ENCODE results near the gene CAPN10. TPM values are rescaled to one million over a fixed set of nuclear protein-coding genes. Genes with fewer than 3 reads are reported as not detected.

Gene CAPN10
- polyA plus RNA-seq, 1 experiment, result 5.6 TPM

DNA sequence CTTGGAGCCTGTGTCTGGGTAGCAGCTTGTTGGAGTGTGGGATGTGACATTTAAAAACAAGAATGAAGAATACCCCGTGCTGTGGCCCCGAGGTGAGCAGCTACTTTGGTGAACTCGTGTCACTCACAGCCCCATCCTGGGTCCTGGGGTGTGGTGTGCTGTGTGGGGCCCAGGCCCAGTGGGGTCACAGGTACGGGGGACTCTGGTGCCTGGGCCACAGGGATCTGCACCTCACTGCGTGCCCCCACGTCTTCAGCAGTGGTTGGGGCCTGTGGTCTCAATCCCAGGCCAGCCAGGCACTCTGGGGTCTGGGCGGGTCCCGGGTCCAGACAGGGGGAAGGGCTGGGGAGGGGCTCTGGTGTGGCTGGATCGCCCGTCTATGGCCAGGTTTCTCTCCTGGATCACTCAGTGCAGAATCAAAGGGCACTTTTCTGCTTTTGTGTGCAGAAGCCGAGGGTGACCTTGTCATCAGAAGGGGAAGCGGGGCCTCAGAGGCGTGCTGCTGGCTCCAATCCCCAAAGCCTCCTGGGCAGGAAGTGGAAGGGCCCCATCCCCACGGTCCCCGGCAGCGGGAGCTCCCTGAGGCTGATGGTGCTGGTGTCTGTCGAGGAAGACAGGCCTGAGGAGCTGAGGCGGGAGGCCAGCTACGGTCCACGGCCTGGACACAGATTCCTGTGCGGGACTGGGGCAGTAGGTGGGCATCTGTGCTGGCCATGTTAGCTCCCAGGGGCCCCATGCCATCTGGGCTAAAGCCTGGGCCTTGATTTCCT is 40.2 kb downstream of the CAPN10 start:
- H3K27me3 ChIP-seq (ENCODE audit: control insufficient read depth, insufficient read depth, low read length), result peaks cover 12% of the 10 kb centered on the region
- H3K9me3 ChIP-seq (ENCODE audit: control insufficient read depth, insufficient read depth, low read length), result peaks cover 7% of the 10 kb centered on the region
- H3K27ac ChIP-seq (ENCODE audit: low read depth, low read length), result no peak overlapping the region
- TF ChIP-seq CTCF (IDR thresholded peaks at IDR 0.05; ENCODE audit: low read depth, low read length), result no peak
- DNase-seq (ENCODE audit: low read depth, low spot score), result no peak
- ChIA-PET POLR2A (interaction anchor here (0.6 kb wide), 1 partner anchor 173 kb away, joined by 7 read pairs; no protein-coding TSS in a partner anchor), CTCF (interaction anchor here (0.7 kb wide), 1 partner anchor 30 kb away, joined by 4 read pairs; no protein-coding TSS in a partner anchor)
- no peak overlapping the region for H3K4me3 ChIP-seq (ENCODE audit: low read depth, low read length)

DNA sequence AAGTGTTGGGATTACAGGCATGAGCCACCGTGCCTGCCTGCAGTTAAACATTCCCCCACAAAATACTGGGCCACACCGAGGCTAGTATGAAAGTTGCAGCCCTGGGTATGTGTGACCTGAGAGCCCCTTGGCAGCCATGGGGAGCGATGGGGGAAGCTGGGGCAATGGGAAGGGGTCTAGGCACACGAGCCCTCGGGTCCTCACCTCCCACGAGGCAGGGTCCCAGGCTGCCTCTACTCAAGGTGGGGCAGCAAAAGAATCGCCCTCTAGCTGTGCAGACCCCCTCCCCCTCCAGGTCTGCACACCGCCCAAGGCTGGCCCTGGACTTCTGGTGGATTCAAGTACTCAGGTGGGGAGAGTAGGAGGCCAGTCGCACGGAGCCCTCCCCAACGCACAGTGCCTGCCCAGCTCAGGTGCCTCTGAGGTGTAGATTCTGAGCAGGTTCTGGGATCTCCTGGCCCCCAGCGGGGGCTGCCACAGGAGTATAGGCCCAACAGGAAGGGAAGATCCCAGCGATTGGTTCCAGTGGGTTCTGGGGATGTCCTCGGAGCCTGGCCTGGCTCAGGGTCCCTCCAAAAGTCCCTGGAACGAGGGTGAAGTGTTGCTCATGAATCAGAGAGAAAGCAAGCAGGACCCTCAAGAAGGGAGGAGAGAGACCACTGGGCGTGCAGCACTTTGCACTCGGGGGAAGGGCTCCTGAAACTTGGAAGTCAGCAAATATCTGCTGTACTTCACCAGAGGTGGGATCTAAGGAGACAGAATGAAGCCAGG is 41.4 kb downstream of the CAPN10 start:
- Histone ChIP-seq H3K27me3 (ENCODE audit: control insufficient read depth, insufficient read depth, low read length) (peaks cover 12% of the 10 kb centered on the region), H3K27ac (ENCODE audit: low read depth, low read length) (no peak overlapping the region), H3K4me3 (ENCODE audit: low read depth, low read length) (no peak overlapping the region), H3K9me3 (ENCODE audit: control insufficient read depth, insufficient read depth, low read length) (peaks cover 14% of the 10 kb centered on the region)
- no peak for TF ChIP-seq CTCF (IDR thresholded peaks at IDR 0.05; ENCODE audit: low read depth, low read length)
- ChIA-PET CTCF (no interaction called here), POLR2A (interaction anchor here (0.6 kb wide), 1 partner anchor 172 kb away, joined by 7 read pairs; no protein-coding TSS in a partner anchor)
- no peak for DNase-seq (ENCODE audit: low read depth, low spot score)

DNA sequence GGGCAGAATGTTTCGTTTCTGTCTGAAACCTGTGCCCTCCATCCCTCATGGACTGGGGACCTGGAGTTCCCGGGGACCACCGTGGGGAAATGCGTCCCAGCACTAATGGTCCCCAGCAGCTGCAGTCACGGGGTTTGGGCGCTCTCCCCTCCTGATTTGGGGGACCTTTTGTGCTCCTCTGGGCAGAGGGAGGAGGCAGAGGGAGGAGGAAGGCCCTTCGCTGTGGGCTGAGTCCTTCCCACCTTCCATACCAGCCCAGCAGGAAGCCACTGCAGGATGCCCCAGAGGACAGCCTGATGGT is 41.9 kb downstream of the CAPN10 start:
- CTCF ChIA-PET, result no interaction called here
- POLR2A ChIA-PET, result no interaction called here
- DNase-seq (ENCODE audit: low read depth, low spot score), result no peak

GRCh38 chr2:240628808-240629618 is 42.5 kb downstream of the CAPN10 start:
- DNase-seq (ENCODE audit: low read depth, low spot score), result no peak
- TF ChIP-seq CTCF (IDR thresholded peaks at IDR 0.05; ENCODE audit: low read depth, low read length), result no peak
- H3K4me3 ChIP-seq (ENCODE audit: low read depth, low read length), result no peak overlapping the region
- ChIA-PET POLR2A (no interaction called here), CTCF (no interaction called here)
- H3K27ac ChIP-seq (ENCODE audit: low read depth, low read length), result no peak overlapping the region
- H3K27me3 ChIP-seq (ENCODE audit: control insufficient read depth, insufficient read depth, low read length), result peaks cover 12% of the 10 kb centered on the region
- H3K9me3 ChIP-seq (ENCODE audit: control insufficient read depth, insufficient read depth, low read length), result peaks cover 18% of the 10 kb centered on the region

More for the DNA sequence above, 41.9 kb downstream of the CAPN10 start:
- Histone ChIP-seq H3K27me3 (ENCODE audit: control insufficient read depth, insufficient read depth, low read length) (peaks cover 12% of the 10 kb centered on the region), H3K9me3 (ENCODE audit: control insufficient read depth, insufficient read depth, low read length) (peaks cover 14% of the 10 kb centered on the region), H3K4me3 (ENCODE audit: low read depth, low read length) (no peak overlapping the region), H3K27ac (ENCODE audit: low read depth, low read length) (no peak overlapping the region)
- TF ChIP-seq CTCF (IDR thresholded peaks at IDR 0.05; ENCODE audit: low read depth, low read length), result no peak

All from AG04450 (cell line).